GM12878 (cell line): ENCODE results near the gene ZNF423. TPM values are rescaled to one million over a fixed set of nuclear protein-coding genes. Genes with fewer than 3 reads are reported as not detected.

Experiments used
- ATAC-seq: fragments of 200-7000 bp; cut with Tn5 transposase; 3 replicates; pipeline ENCODE4 v1.9.1; 2020; ENCODE audit warnings: mild to moderate bottlenecking, moderate library complexity
- BruUV-seq: library from RNA; stranded (reverse); fragments of 400-500 nt; replicated peaks from 2 replicates; lab custom pipeline; 2021; lab: Mats Ljungman, UMichigan
- CTCF ChIA-PET: fragments of 300-600 bp; sonication (Branson Sonifier 250); formaldehyde crosslinking; extraction: SDS; loops from one replicate; lab custom pipeline; 2021; ENCODE audit warnings: inconsistent platforms; lab: Yijun Ruan, JAX
- POLR2A ChIA-PET: fragments of 350-600 bp; formaldehyde crosslinking; extraction: SDS; loops from one replicate; lab custom pipeline; 2021; ENCODE audit warnings: inconsistent platforms; lab: Charles Lee
- RAD21 ChIA-PET: fragments of 300-600 bp; sonication (Branson Sonifier 250); formaldehyde crosslinking; loops from one replicate; lab custom pipeline; 2023; ENCODE audit warnings: antibody characterized with exemption; ENCODE audit not compliant: unreplicated experiment; lab: Charles Lee
- SMC1A ChIA-PET: fragments of 300-600 bp; sonication (Branson Sonifier 250); formaldehyde crosslinking; loops from one replicate; lab custom pipeline; 2023; ENCODE audit not compliant: unreplicated experiment, uncharacterized antibody; lab: Charles Lee
- DNase-seq: peaks from one replicate; pipeline ENCODE4 v3.0.0-alpha.2; 2011; ENCODE audit warnings: low read depth, low spot score
- FAIRE-seq: peaks from 3 replicates; lab custom pipeline; 2011; peaks lifted over from hg19 to GRCh38; lab: Jason Lieb, UNC
- H2AFZ ChIP-seq: 2 replicates; pipeline ENCODE4 v1.6.0; 2011; ENCODE audit warnings: low read depth, low read length, control low read depth; ENCODE audit not compliant: control insufficient read depth
- H3K27ac ChIP-seq: 2 replicates; pipeline ENCODE4 v1.5.1; 2011; ENCODE audit warnings: control low read depth; ENCODE audit not compliant: control insufficient read depth, insufficient read depth
- H3K27me3 ChIP-seq, 2 experiments: replicated peaks in 1 of 2; 2 replicates each; pipeline versions ENCODE4 v1.6.0 to v1.6.1; 2011; ENCODE audit warnings: low read length in 1 of 2; ENCODE audit not compliant: control insufficient read depth in 2 of 2, insufficient read depth in 2 of 2
- H3K36me3 ChIP-seq, 2 experiments: 2 replicates each; pipeline ENCODE4 v1.5.1; 2011; ENCODE audit warnings: low read length in 1 of 2; ENCODE audit not compliant: control insufficient read depth in 2 of 2, insufficient read depth in 2 of 2
- H3K4me1 ChIP-seq: 2 replicates; pipeline ENCODE4 v1.6.1; 2011; ENCODE audit warnings: mild to moderate bottlenecking, low read length, moderate library complexity, mixed read lengths; ENCODE audit not compliant: control insufficient read depth, insufficient read depth
- H3K4me2 ChIP-seq: 2 replicates; pipeline ENCODE4 v1.6.0; 2011; ENCODE audit warnings: control low read depth; ENCODE audit not compliant: control insufficient read depth, insufficient read depth
- H3K4me3 ChIP-seq: fragments of 200-600 bp; sonication (generic); 2 replicates; pipeline ENCODE4 v1.5.1; 2016
- H3K79me2 ChIP-seq: 2 replicates; pipeline ENCODE4 v1.6.0; 2011; ENCODE audit warnings: low read length; ENCODE audit not compliant: control insufficient read depth, insufficient read depth
- H3K9ac ChIP-seq: 2 replicates; pipeline ENCODE4 v1.8.0; 2011; ENCODE audit warnings: low read length, control low read depth, mixed read lengths; ENCODE audit not compliant: control insufficient read depth, insufficient read depth
- H3K9me3 ChIP-seq: replicated peaks from 3 replicates; pipeline ENCODE4 v1.5.1; 2011; ENCODE audit warnings: mild to moderate bottlenecking, low read length; ENCODE audit not compliant: control insufficient read depth, insufficient read depth
- H4K20me1 ChIP-seq: 2 replicates; pipeline ENCODE4 v1.6.0; 2011; ENCODE audit not compliant: control insufficient read depth, insufficient read depth
- CREB1 ChIP-seq: IDR thresholded peaks from 2 replicates; pipeline ENCODE4 v1.6.1; 2012; ENCODE audit warnings: low read depth, mild to moderate bottlenecking, inconsistent platforms
- CREM ChIP-seq: IDR thresholded peaks from 2 replicates; pipeline ENCODE4 v1.6.1; 2014; ENCODE audit warnings: antibody characterized with exemption, low read depth
- EED ChIP-seq: sonication (generic); IDR thresholded peaks from 2 replicates; pipeline ENCODE4 v1.6.1; 2016; ENCODE audit warnings: antibody characterized with exemption, low read depth
- FOS ChIP-seq: IDR thresholded peaks from 3 replicates; pipeline ENCODE4 v1.6.1; 2011; ENCODE audit warnings: borderline replicate concordance; ENCODE audit not compliant: insufficient read length; ENCODE audit errors: extremely low read depth
- FOXM1 ChIP-seq: IDR thresholded peaks from 2 replicates; pipeline ENCODE4 v1.6.1; 2012; ENCODE audit warnings: low read depth, mild to moderate bottlenecking, inconsistent platforms, low read length, moderate library complexity
- MLLT1 ChIP-seq: fragments of 450-650 bp; IDR thresholded peaks from 2 replicates; pipeline ENCODE4 v1.6.1; 2016; ENCODE audit warnings: mild to moderate bottlenecking
- NFXL1 ChIP-seq: fragments of 450-650 bp; IDR thresholded peaks from 2 replicates; pipeline ENCODE4 v1.6.1; 2017; ENCODE audit warnings: antibody characterized with exemption, mild to moderate bottlenecking, borderline replicate concordance
- NFYA ChIP-seq: IDR thresholded peaks from 2 replicates; pipeline ENCODE4 v1.6.1; 2011; ENCODE audit warnings: low read depth, mild to moderate bottlenecking, low read length, improper control_type of control experiment, borderline replicate concordance
- YY1 ChIP-seq: IDR thresholded peaks from 2 replicates; pipeline ENCODE4 v1.6.1; 2011; ENCODE audit warnings: low read depth, mild to moderate bottlenecking, low read length
- ZNF384 ChIP-seq: IDR thresholded peaks from 2 replicates; pipeline ENCODE4 v1.6.1; 2012; ENCODE audit warnings: low read depth, mild to moderate bottlenecking, low read length, improper control_type of control experiment, borderline replicate concordance
- ZNF687 ChIP-seq: fragments of 450-650 bp; IDR thresholded peaks from 2 replicates; pipeline ENCODE4 v1.6.1; 2017; ENCODE audit warnings: mild to moderate bottlenecking, moderate library complexity
- WGBS: methylation state at CpG from one replicate; pipeline ENCODE4 v1.1.6; 2016; ENCODE audit warnings: low lambda C conversion rate; ENCODE audit not compliant: insufficient replicate concordance, insufficient coverage; ENCODE audit errors: missing lambda C conversion rate; 5-methylcytosine and 5-hydroxymethylcytosine counted together
- in situ Hi-C: fragments of 300-500 bp; cut with MboI; formaldehyde crosslinking; loops from 9 replicates; pipeline ENCODE4 v1.14.3; 2018; ENCODE audit warnings: mixed read lengths
- intact Hi-C: fragments of 100-400 bp; cut with micrococcal nuclease; formaldehyde crosslinking; loops from one replicate; pipeline ENCODE4 v1.14.2; 2022; ENCODE audit not compliant: unreplicated experiment
- polyA plus RNA-seq, 11 experiments: library from polyadenylated mRNA; depleted of rRNA in 4 of 11; unstranded in 6 of 11; stranded (reverse) in 5 of 11; fragments of >200 nt; fragmentation: Nextera tagmentation in 4 of 11; fragmentation: Illumina TruSeq in 1 of 11; extraction: Ambion mirVana in 4 of 11; extraction: Trizol in 1 of 11; gene quantifications; 1 replicate in 1 of 11; 2 replicates in 10 of 11; pipeline versions ENCODE4 v1.2.1 to v1.2.3, GENCODE V29; 2011 to 2016; ENCODE audit warnings: inconsistent platforms in 2 of 11, missing spikeins in 2 of 11, low read depth in 1 of 11
- total RNA-seq, 4 experiments: library from RNA; depleted of rRNA in 3 of 4; stranded (reverse); fragments of >200 nt in 3 of 4; fragmentation: Illumina TruSeq in 1 of 4; extraction: Trizol in 1 of 4; gene quantifications; 2 replicates each; pipeline versions ENCODE4 v1.2.1 to v1.2.3, GENCODE V29; 2013 to 2021
- TF ChIP-seq, protein P1 (sequence below): fragments of 150-350 bp; IDR thresholded peaks from 2 replicates; pipeline ENCODE4 v1.6.1; 2016; ENCODE audit warnings: low read depth, low read length

The ZNF423 gene
- total and polyA plus RNA-seq, 10 of the 15 experiments (the other 5 are each of a cell fraction or from before 2014, with no cell fraction given) = 0.03 to 0.64 (median 0.10) TPM

DNA sequence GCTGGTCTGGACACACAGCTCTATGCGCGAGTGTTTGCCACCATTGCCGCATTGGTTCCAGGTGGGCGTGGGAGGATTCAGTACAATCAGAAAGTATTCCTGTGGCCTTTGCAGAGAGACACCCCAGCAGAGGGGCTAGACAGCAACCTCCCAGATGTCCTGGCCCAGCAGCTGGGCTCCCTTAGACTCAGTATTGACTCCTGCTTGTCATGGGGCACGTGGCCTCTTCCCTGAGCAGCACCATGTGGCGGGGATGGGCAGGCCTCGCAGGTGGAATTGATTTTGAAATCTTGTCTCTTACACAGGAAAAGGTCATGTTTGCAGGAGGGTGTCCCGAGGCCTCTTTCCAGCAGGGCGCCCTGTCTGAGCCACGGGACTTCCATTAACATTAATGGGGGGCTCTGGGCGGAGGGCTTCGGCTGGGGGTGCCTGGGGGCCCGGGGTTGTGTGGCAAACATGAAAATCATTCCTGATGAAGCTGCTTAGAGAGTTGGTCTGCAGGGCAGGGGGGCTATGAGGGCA lies 385.9 kb downstream of the ZNF423 start:
- DNase-seq = no peak
- no peaks in the 10 kb centered on the region for H4K20me1 ChIP-seq
- POLR2A ChIA-PET = no interaction called here
- H3K4me3 ChIP-seq = no peak overlapping the region
- H3K27me3 ChIP-seq = no peaks in the 10 kb centered on the region; a peak in 1 of 4 replicates
- ATAC-seq = no peak
- in situ Hi-C loops = no loop called here
- no peaks in the 10 kb centered on the region for H3K4me1 ChIP-seq
- TF ChIP-seq ZNF384 (no peak), FOXM1 (no peak), ZNF687 (no peak), MLLT1 (no peak), YY1 (no peak), NFYA (no peak), NFXL1 (no peak), EED (no peak), CREB1 (no peak), CREM (no peak), FOS (no peak)
- TF ChIP-seq, protein P1, sequence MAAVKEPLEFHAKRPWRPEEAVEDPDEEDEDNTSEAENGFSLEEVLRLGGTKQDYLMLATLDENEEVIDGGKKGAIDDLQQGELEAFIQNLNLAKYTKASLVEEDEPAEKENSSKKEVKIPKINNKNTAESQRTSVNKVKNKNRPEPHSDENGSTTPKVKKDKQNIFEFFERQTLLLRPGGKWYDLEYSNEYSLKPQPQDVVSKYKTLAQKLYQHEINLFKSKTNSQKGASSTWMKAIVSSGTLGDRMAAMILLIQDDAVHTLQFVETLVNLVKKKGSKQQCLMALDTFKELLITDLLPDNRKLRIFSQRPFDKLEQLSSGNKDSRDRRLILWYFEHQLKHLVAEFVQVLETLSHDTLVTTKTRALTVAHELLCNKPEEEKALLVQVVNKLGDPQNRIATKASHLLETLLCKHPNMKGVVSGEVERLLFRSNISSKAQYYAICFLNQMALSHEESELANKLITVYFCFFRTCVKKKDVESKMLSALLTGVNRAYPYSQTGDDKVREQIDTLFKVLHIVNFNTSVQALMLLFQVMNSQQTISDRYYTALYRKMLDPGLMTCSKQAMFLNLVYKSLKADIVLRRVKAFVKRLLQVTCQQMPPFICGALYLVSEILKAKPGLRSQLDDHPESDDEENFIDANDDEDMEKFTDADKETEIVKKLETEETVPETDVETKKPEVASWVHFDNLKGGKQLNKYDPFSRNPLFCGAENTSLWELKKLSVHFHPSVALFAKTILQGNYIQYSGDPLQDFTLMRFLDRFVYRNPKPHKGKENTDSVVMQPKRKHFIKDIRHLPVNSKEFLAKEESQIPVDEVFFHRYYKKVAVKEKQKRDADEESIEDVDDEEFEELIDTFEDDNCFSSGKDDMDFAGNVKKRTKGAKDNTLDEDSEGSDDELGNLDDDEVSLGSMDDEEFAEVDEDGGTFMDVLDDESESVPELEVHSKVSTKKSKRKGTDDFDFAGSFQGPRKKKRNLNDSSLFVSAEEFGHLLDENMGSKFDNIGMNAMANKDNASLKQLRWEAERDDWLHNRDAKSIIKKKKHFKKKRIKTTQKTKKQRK = no peak
- no peak overlapping the region for H3K9ac ChIP-seq
- H2AFZ ChIP-seq = no peak overlapping the region
- no peaks in the 10 kb centered on the region for H3K79me2 ChIP-seq
- RAD21 ChIA-PET = no interaction called here
- H3K9me3 ChIP-seq = no peaks in the 10 kb centered on the region
- no peaks in the 10 kb centered on the region for H3K36me3 ChIP-seq
- H3K27ac ChIP-seq = no peak overlapping the region
- CTCF ChIA-PET = no interaction called here
- no TSS peak for BruUV-seq
- WGBS = 62% methylated on average over 12 of the region's 13 CpGs
- intact Hi-C loops = no loop called here
- no peak for FAIRE-seq
- SMC1A ChIA-PET = no interaction called here
- no peak overlapping the region for H3K4me2 ChIP-seq
